ENCODE results near the gene MAFG. TPM values are rescaled to one million over a fixed set of nuclear protein-coding genes. Genes with fewer than 3 reads are reported as not detected.

MAFG gene
- total and polyA plus RNA-seq, 2 of the 13 experiments (the other 11 are each of a cell fraction or from before 2014, with no cell fraction given) = 14.5 to 20.0 TPM

- TF ChIP-seq SIX1 (CRISPR knock-in tag; IDR thresholded peaks at IDR 0.05; ENCODE audit: borderline replicate concordance) = no peak
- TF ChIP-seq ZNF17 (CRISPR knock-in tag; IDR thresholded peaks at IDR 0.05) = no peak
- no peak; the same call in 1 of the 2 replicates for TF ChIP-seq ARNT2 (CRISPR knock-in tag; IDR thresholded peaks at IDR 0.05; ENCODE audit: low read depth)
- TF ChIP-seq RFX3 (CRISPR knock-in tag; IDR thresholded peaks at IDR 0.05) = no peak
- peak; percentile 84 for TF ChIP-seq ZNF230 (CRISPR knock-in tag; IDR thresholded peaks at IDR 0.05)
- TF ChIP-seq ARID2 (CRISPR knock-in tag; IDR thresholded peaks at IDR 0.05; ENCODE audit: borderline replicate concordance) = no peak; the same call in 1 of the 2 replicates
- no peak for TF ChIP-seq GTF3A (CRISPR knock-in tag; conservative IDR thresholded peaks at IDR 0.05)
- no peak for TF ChIP-seq TCF12 (IDR thresholded peaks at IDR 0.05)
- no peak for TF ChIP-seq TCF12 (CRISPR knock-in tag; IDR thresholded peaks at IDR 0.05)
- TF ChIP-seq RBM39 (IDR thresholded peaks at IDR 0.05; ENCODE audit: low read depth, low read length, poor library complexity, severe bottlenecking) = peak; percentile 61
- TF ChIP-seq ZXDC (CRISPR knock-in tag; IDR thresholded peaks at IDR 0.05) = peak; percentile 47; the same call in 1 of the 2 replicates
- no peak for TF ChIP-seq ZNF580 (CRISPR knock-in tag; IDR thresholded peaks at IDR 0.05; ENCODE audit: borderline replicate concordance, low read depth)
- TF ChIP-seq ZBTB25 (CRISPR knock-in tag; IDR thresholded peaks at IDR 0.05) = no peak; the same call in 1 of the 2 replicates
- TF ChIP-seq LRRFIP1 (CRISPR knock-in tag; conservative IDR thresholded peaks at IDR 0.05) = no peak
- no peak for TF ChIP-seq SMARCC2 (IDR thresholded peaks at IDR 0.05)
- TF ChIP-seq ZNF710 (CRISPR knock-in tag; IDR thresholded peaks at IDR 0.05; ENCODE audit: borderline replicate concordance) = no peak
- peak; percentile 23; the same call in 1 of the 2 replicates for TF ChIP-seq ZNF792 (CRISPR knock-in tag; IDR thresholded peaks at IDR 0.05)
- no peak for TF ChIP-seq ELF4 (CRISPR knock-in tag; IDR thresholded peaks at IDR 0.05; ENCODE audit: borderline replicate concordance)
- no peak for TF ChIP-seq ZNF766 (CRISPR knock-in tag; IDR thresholded peaks at IDR 0.05; ENCODE audit: borderline replicate concordance)
- TF ChIP-seq EP300 (IDR thresholded peaks at IDR 0.05; ENCODE audit: low read depth in 2 of 2, low read length in 2 of 2) = no peak
- TF ChIP-seq EP300 (CRISPR knock-in tag; IDR thresholded peaks at IDR 0.05; ENCODE audit: borderline replicate concordance) = no peak
Measured at GRCh38 chr17:81976332-81977210, 49.0 kb upstream of the MAFG start (continued).

Measured in HepG2 (cell line).